Endothelial cell (in vitro differentiated cells): ENCODE data around the gene FBXL7. TPM values are rescaled to one million over a fixed set of nuclear protein-coding genes. Genes with fewer than 3 reads are reported as not detected.

Experiments
- DNase-seq: peaks from one replicate; pipeline ENCODE4 v3.0.0; 2021; ENCODE audit warnings: low spot score
- H3K27ac Mint-ChIP-seq: one replicate; pipeline ENCODE4 v1.8.0; 2021; ENCODE audit warnings: mixed read lengths, inconsistent platforms; ENCODE audit not compliant: unreplicated experiment
- H3K27me3 Mint-ChIP-seq: one replicate; pipeline ENCODE4 v1.8.0; 2021; ENCODE audit warnings: mild to moderate bottlenecking, moderate library complexity, mixed read lengths, inconsistent platforms; ENCODE audit not compliant: unreplicated experiment
- H3K36me3 Mint-ChIP-seq: one replicate; pipeline ENCODE4 v1.8.0; 2021; ENCODE audit warnings: mild to moderate bottlenecking, low read depth, mixed read lengths, inconsistent platforms; ENCODE audit not compliant: unreplicated experiment
- H3K4me1 Mint-ChIP-seq: one replicate; pipeline ENCODE4 v1.8.0; 2021; ENCODE audit warnings: mild to moderate bottlenecking, mixed read lengths, inconsistent platforms; ENCODE audit not compliant: unreplicated experiment
- H3K4me3 Mint-ChIP-seq: one replicate; pipeline ENCODE4 v1.8.0; 2021; ENCODE audit warnings: mild to moderate bottlenecking, mixed read lengths, inconsistent platforms; ENCODE audit not compliant: unreplicated experiment
- H3K9me3 Mint-ChIP-seq: one replicate; pipeline ENCODE4 v1.8.0; 2021; ENCODE audit warnings: mixed read lengths, inconsistent platforms; ENCODE audit not compliant: unreplicated experiment
- total RNA-seq: library from RNA; stranded (reverse); fragmentation: NEBNext Ultra II Directional; extraction: Animal tissue kit (Norgen Biotek cat#: 25700); gene quantifications from one replicate; pipeline ENCODE4 v1.2.1, GENCODE V29; 2021; ENCODE audit not compliant: unreplicated experiment
- TF ChIP-seq, protein P1 (sequence below): fragments of 200-600 bp; sonication (generic); IDR thresholded peaks from one replicate; pipeline ENCODE4 v1.5.0; 2021; ENCODE audit warnings: antibody characterized with exemption; ENCODE audit not compliant: unreplicated experiment

FBXL7 gene
- total RNA-seq, 1 donor from 2014 or later, result 63.8 TPM

DNA sequence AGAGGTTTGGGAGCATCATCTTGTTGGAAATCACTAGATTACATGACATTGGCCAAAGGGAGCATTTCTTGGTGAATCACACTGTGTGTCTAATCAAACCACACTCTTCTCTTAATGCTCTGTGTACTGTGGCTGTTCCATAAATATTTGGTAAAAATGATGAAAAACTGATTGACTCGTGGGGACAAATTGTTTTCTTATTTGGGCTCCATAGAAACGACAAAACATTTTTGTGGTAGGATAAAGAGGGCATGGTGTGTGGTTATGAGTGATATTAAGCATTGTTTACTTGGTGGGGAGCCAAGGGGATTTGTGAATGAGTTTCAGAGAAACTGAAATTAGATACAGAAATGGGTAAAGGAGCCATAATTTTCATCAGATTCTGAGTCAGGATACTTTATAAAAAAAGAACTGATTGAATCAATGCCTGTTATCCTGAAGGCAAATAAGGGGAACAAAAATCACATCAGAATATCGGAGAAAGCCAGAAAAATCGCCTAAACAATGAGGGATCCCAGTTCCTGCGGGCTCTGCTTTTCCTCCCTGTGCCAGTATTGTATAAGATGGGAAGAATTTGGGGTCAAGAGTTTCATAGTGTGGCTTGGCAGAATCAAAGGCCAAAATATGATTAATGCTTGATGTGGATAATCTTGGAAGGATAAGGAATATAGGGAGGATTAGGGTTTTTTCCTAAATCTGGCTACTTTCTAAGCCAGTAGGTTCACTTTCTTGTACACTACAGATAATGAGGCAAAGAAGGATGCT lies 33.3 kb downstream of the FBXL7 start:
- Mint-ChIP-seq H3K9me3 (peaks cover 4% of the 10 kb centered on the region), H3K27ac (no peak overlapping the region), H3K36me3 (peaks cover 36% of the 10 kb centered on the region), H3K27me3 (no peaks in the 10 kb centered on the region), H3K4me3 (peak overlapping the region; percentile 2), H3K4me1 (peaks cover 13% of the 10 kb centered on the region)
- DNase-seq, result no peak
- TF ChIP-seq, protein P1, sequence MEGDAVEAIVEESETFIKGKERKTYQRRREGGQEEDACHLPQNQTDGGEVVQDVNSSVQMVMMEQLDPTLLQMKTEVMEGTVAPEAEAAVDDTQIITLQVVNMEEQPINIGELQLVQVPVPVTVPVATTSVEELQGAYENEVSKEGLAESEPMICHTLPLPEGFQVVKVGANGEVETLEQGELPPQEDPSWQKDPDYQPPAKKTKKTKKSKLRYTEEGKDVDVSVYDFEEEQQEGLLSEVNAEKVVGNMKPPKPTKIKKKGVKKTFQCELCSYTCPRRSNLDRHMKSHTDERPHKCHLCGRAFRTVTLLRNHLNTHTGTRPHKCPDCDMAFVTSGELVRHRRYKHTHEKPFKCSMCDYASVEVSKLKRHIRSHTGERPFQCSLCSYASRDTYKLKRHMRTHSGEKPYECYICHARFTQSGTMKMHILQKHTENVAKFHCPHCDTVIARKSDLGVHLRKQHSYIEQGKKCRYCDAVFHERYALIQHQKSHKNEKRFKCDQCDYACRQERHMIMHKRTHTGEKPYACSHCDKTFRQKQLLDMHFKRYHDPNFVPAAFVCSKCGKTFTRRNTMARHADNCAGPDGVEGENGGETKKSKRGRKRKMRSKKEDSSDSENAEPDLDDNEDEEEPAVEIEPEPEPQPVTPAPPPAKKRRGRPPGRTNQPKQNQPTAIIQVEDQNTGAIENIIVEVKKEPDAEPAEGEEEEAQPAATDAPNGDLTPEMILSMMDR, result no peak

DNA sequence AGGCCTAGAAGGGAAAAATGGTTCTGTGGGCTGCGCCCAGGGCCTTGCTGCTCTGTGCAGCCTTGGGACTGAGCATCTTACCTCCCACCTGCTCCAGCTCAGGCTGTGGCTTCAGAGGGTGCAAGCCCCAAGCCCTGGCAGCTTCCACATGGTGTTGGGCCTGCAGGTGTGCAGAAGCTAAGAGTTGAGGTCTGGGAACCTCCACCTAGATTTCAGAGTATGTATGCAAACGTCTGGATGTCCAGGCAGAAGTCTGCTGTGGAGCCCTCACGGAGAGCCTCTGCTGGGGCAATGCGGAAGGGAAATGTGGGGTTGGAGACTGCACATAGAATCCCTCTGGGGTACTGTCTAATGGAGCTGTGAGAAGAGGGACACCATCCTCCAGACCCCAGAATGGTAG lies 36.0 kb downstream of the FBXL7 start:
- H3K36me3 Mint-ChIP-seq, result peaks cover 29% of the 10 kb centered on the region
- peaks cover 4% of the 10 kb centered on the region for H3K9me3 Mint-ChIP-seq
- peaks cover 8% of the 10 kb centered on the region for H3K4me1 Mint-ChIP-seq
- TF ChIP-seq, protein P1, result no peak
- no peak overlapping the region for H3K27ac Mint-ChIP-seq
- no peak overlapping the region for H3K4me3 Mint-ChIP-seq
- DNase-seq, result no peak
- H3K27me3 Mint-ChIP-seq, result no peaks in the 10 kb centered on the region

DNA sequence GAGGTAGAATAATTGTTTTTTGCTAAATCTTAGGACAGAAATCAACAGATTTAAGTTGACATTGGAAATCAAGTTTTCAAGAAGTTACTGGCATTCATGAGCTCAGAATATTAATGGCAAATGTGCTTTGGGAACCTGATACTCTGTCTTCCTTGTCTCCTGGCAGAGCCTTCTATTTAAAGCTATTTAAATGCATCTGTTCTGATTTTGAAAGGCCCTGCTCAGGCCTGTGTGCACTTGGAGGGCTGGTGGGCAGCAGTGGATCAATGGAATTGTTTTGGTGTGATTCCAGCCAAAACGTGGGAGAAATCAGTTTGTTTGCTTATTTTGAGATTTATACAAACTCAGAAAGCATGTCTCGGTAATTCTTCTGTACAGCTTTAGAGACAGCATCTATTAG lies 38.5 kb downstream of the FBXL7 start:
- H3K27ac Mint-ChIP-seq, result no peak overlapping the region
- TF ChIP-seq, protein P1, result no peak
- no peaks in the 10 kb centered on the region for H3K27me3 Mint-ChIP-seq
- H3K4me3 Mint-ChIP-seq, result no peak overlapping the region
- H3K36me3 Mint-ChIP-seq, result peaks cover 19% of the 10 kb centered on the region
- DNase-seq, result no peak
- peaks cover 8% of the 10 kb centered on the region for H3K4me1 Mint-ChIP-seq
- H3K9me3 Mint-ChIP-seq, result no peaks in the 10 kb centered on the region

DNA sequence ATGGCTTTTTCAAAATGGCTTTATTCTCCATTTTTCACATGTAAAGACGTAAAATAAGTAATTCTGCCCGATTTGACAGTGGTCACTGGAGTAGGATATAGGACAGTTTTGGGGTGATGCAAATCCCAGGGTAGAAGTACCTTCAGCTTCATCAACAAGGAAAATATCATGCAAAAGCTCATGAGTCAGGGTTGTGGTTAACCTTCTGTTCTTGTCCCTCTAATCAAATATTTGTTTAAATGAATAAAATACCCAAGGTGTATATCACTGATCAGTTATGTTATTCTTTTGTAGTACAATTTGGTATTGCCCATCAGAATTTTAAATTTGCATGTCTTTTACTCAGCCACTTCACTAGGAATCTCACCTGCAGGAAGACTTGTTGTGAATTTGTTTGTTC lies 40.0 kb downstream of the FBXL7 start:
- peaks cover 17% of the 10 kb centered on the region for H3K36me3 Mint-ChIP-seq
- TF ChIP-seq, protein P1, result no peak
- peaks cover 8% of the 10 kb centered on the region for H3K4me1 Mint-ChIP-seq
- no peaks in the 10 kb centered on the region for H3K27me3 Mint-ChIP-seq
- H3K27ac Mint-ChIP-seq, result no peak overlapping the region
- no peak overlapping the region for H3K4me3 Mint-ChIP-seq
- H3K9me3 Mint-ChIP-seq, result no peaks in the 10 kb centered on the region
- no peak for DNase-seq

DNA sequence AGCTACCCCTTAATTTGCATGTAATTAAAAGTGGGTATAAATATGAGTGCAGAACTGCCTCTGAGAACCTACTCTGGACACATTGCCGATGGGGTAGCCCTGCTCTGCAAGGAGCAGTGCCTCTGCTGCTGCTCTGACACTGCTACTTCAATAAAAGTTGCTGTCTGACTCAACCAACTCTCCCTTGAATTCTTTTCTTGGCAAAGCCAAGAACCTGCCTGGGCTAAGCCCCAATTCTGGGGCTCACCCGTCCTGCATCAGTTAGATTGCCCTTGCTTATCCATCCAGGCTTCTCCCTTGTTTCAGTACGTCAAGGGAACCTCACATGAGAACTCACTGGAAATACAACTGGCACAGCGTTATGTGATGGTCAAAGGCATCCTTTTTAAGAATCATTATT lies 44.1 kb downstream of the FBXL7 start:
- no peaks in the 10 kb centered on the region for H3K9me3 Mint-ChIP-seq
- peaks cover 13% of the 10 kb centered on the region for H3K4me1 Mint-ChIP-seq
- H3K27me3 Mint-ChIP-seq, result peaks cover 1% of the 10 kb centered on the region
- no peak overlapping the region for H3K4me3 Mint-ChIP-seq
- peaks cover 4% of the 10 kb centered on the region for H3K36me3 Mint-ChIP-seq
- TF ChIP-seq, protein P1, result no peak
- DNase-seq, result no peak
- no peak overlapping the region for H3K27ac Mint-ChIP-seq
